ENCODE results near the gene TLE1. TPM values are rescaled to one million over a fixed set of nuclear protein-coding genes. Genes with fewer than 3 reads are reported as not detected.
"Not testable (repeated sequence)": the region's sequence is repeated elsewhere in the genome, so short reads cannot be mapped to it uniquely, and the experiment has no call there.

The TLE1 gene
- total RNA-seq, 3 donors from 2014 or later: 42.9 to 51.8 (median 47.3) TPM

DNA sequence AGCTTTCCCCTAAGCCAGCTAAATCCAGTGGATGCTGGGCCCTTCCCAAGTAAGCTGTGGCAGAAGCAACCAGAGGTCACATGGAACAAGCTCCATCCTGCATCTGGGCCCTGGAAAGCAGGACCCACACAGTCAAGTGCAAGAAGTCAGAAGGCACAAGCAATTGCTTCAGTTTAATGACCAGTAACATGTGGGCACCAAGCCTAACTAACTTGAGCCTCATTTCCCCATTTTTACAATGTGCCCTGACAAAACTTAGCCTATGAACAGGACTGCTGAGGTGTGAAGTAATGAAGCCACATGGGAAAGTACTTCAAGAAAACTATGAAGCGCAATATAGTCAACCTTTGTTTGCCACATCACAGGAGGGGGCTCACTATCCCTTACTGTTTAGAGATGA lies 90.5 kb downstream of the TLE1 start:
- intact Hi-C loops (cut with DNase I, micrococcal nuclease): no loop called here

GRCh38 chr9:81598123-81598497 lies 91.2 kb downstream of the TLE1 start:
- DNase-seq: no peak
- Histone ChIP-seq H3K9me3 (no peaks in the 10 kb centered on the region), H3K4me3 (no peak overlapping the region), H3K4me1 (ENCODE audit: low read depth) (peaks cover 6% of the 10 kb centered on the region), H3K36me3 (ENCODE audit: low read depth) (no peaks in the 10 kb centered on the region)
- no peak for TF ChIP-seq CTCF (IDR thresholded peaks at IDR 0.05)
- intact Hi-C loops (cut with DNase I, micrococcal nuclease): no loop called here
- no peak for ATAC-seq

More for the DNA sequence above, 90.5 kb downstream of the TLE1 start:
- Histone ChIP-seq H3K4me3 (no peak overlapping the region), H3K4me1 (ENCODE audit: low read depth) (no peaks in the 10 kb centered on the region), H3K36me3 (ENCODE audit: low read depth) (no peaks in the 10 kb centered on the region), H3K9me3 (no peaks in the 10 kb centered on the region)
- ATAC-seq (no peak), DNase-seq (no peak)
- no peak for TF ChIP-seq CTCF (IDR thresholded peaks at IDR 0.05)

DNA sequence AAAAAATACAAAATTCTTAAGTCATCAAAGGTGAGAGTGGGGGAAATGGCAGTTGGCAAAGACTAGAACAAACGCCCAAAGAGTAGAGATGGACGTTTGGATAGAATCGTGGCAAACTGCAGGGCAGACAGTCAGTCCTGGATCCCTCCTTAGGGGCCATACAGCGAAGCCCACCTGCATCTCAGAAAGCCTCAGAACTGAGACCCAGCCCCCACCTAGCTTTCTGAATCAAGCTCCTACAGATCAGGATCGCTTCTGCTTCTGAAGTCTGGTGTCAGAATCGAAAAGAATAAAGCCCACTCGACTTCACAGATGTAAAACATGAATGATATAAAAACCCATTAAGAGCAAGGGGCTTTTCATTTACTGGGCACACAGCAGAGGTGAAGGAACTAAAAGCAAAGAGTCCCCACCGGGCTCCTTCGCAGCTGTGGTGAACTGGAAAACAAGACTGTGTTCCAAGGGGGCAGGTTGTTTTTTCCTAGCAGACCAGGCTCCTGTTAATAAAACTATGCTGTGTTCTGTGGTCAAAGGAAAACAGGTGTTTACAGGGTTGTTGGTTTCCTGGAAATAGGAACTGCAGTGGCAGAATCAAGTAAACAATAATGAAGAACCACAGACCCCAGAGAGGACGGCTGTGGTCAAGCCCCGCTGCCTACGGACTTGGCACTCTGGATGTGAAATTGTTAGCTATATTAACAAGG lies 91.8 kb downstream of the TLE1 start:
- Histone ChIP-seq H3K36me3 (ENCODE audit: low read depth) (no peaks in the 10 kb centered on the region), H3K4me3 (no peak overlapping the region), H3K9me3 (no peaks in the 10 kb centered on the region), H3K4me1 (ENCODE audit: low read depth) (peaks cover 10% of the 10 kb centered on the region)
- no peak for TF ChIP-seq CTCF (IDR thresholded peaks at IDR 0.05)
- ATAC-seq (no peak), DNase-seq (no peak)
- intact Hi-C loops (cut with DNase I, micrococcal nuclease): no loop called here

- Histone ChIP-seq H3K36me3 (ENCODE audit: low read depth) (no peaks in the 10 kb centered on the region), H3K4me3 (no peak overlapping the region), H3K9me3 (no peaks in the 10 kb centered on the region), H3K4me1 (ENCODE audit: low read depth) (peaks cover 16% of the 10 kb centered on the region)
- intact Hi-C loops (cut with DNase I, micrococcal nuclease): no loop called here
- ATAC-seq (no peak), DNase-seq (no peak)
- TF ChIP-seq CTCF (IDR thresholded peaks at IDR 0.05): no peak
Measured at GRCh38 chr9:81596679-81597418, 92.5 kb downstream of the TLE1 start.

DNA sequence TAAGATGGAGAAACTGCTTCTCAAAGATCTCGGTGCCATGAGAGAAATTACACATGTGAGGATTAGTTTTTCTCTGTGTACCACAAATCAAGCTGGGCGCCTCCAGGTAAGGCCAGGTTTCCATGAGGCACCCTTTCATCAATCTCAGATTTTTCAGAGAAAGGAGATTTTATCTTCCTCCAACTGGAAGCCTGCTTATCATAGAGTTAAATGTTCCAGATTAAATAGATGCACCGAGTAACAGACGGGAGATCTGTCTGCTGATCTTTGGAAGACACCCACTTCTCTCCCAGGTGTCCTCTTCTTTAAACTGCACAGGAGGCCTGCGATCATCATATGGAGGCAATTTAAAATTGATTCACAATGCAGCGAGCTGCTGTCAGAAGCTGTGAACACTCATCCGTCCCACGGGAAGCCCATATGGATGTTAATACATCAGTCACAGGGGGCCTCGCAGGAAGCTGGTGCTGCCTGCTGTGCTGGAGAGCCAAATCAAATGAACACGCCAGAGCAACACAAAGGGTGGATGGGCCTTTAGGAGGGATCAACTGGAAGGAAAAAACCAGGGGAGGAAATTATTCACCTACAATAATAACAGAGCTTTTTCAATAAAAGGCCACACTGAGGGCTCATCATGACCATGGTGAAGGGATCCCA lies 93.3 kb downstream of the TLE1 start:
- no peak for DNase-seq
- H3K9me3 ChIP-seq: no peaks in the 10 kb centered on the region
- ATAC-seq: no peak
- H3K4me1 ChIP-seq (ENCODE audit: low read depth): peaks cover 16% of the 10 kb centered on the region
- TF ChIP-seq CTCF (IDR thresholded peaks at IDR 0.05): no peak
- H3K4me3 ChIP-seq: no peak overlapping the region
- no peaks in the 10 kb centered on the region for H3K36me3 ChIP-seq (ENCODE audit: low read depth)
- intact Hi-C loops (cut with DNase I, micrococcal nuclease): no loop called here

DNA sequence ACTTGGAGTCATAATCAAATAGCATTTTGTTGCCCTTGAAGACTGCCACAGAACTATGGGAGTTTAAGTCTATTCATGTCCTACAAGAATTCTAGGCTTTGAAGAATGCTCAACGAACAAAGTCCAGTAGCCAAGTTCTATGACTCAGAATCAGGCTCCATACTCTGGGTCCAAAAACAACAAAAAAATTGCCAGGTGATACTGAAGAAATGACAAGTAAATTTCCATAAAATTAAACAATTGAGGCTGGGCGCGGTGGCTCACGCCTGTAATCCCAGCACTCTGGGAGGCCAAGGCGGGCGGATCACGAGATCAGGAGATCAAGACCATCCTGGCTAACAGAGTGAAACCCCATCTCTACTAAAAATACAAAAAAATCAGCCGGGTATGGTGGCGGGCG lies 94.1 kb downstream of the TLE1 start:
- H3K9me3 ChIP-seq; H3K36me3 ChIP-seq (ENCODE audit: low read depth); intact Hi-C loops (cut with DNase I, micrococcal nuclease); DNase-seq; ATAC-seq; H3K4me3 ChIP-seq: not testable (repeated sequence)
- peaks cover 16% of the 10 kb centered on the region for H3K4me1 ChIP-seq (ENCODE audit: low read depth)
